KMS-11 (cell line): ENCODE measurements around the gene TMEM52.

Experiments used
- H2AFZ ChIP-seq: fragments of 200-600 bp; sonication (generic); 2 replicates; pipeline ENCODE4 v1.6.1; 2016; ENCODE audit warnings: antibody characterized with exemption, mixed run types, low read depth
- H3K27ac ChIP-seq: fragments of 200-600 bp; sonication (generic); 2 replicates; pipeline ENCODE4 v1.6.1; 2016; ENCODE audit warnings: mild to moderate bottlenecking, mixed run types
- H3K27me3 ChIP-seq: fragments of 200-600 bp; sonication (generic); 2 replicates; pipeline ENCODE4 v1.6.1; 2017; ENCODE audit warnings: mild to moderate bottlenecking, low read depth, mixed run types, moderate library complexity; ENCODE audit not compliant: insufficient read depth
- H3K36me3 ChIP-seq: fragments of 200-600 bp; sonication (generic); 2 replicates; pipeline ENCODE4 v1.6.1; 2017; ENCODE audit warnings: mild to moderate bottlenecking, mixed run types; ENCODE audit not compliant: insufficient read depth
- H3K4me1 ChIP-seq: fragments of 200-600 bp; sonication (generic); 2 replicates; pipeline ENCODE4 v1.6.1; 2016; ENCODE audit warnings: mild to moderate bottlenecking, low read depth, mixed run types; ENCODE audit not compliant: poor library complexity, severe bottlenecking
- H3K4me2 ChIP-seq: fragments of 200-600 bp; sonication (generic); 2 replicates; pipeline ENCODE4 v1.7.0; 2016; ENCODE audit warnings: mild to moderate bottlenecking, mixed run types
- H3K4me3 ChIP-seq: fragments of 200-600 bp; sonication (generic); IDR thresholded peaks from 2 replicates; pipeline ENCODE4 v1.6.1; 2017; ENCODE audit warnings: low read depth, low read length, mixed read lengths; ENCODE audit not compliant: insufficient read depth
- H3K79me2 ChIP-seq: fragments of 200-600 bp; sonication (generic); 2 replicates; pipeline ENCODE4 v1.6.1; 2016; ENCODE audit warnings: low read depth, mixed run types; ENCODE audit not compliant: insufficient read depth
- H3K9ac ChIP-seq: fragments of 200-600 bp; sonication (generic); 2 replicates; pipeline ENCODE4 v1.6.1; 2016; ENCODE audit warnings: mild to moderate bottlenecking, mixed run types
- H4K20me1 ChIP-seq: fragments of 200-600 bp; sonication (generic); 2 replicates; pipeline ENCODE4 v1.6.1; 2016; ENCODE audit warnings: mild to moderate bottlenecking, mixed run types; ENCODE audit not compliant: insufficient read depth
- CTCF ChIP-seq: fragments of 200-600 bp; sonication (generic); conservative IDR thresholded peaks from 2 replicates; pipeline ENCODE4 v1.6.1; 2017; ENCODE audit warnings: low read depth, mild to moderate bottlenecking, antibody characterized with exemption, low read length, moderate library complexity, mixed read lengths

Gene TMEM52

GRCh38 chr1:1947493-1947892 lies 28.4 kb upstream of the TMEM52 start:
- H3K27me3 ChIP-seq: peaks cover 86% of the 10 kb centered on the region
- H3K4me3 ChIP-seq: no peak overlapping the region
- H3K4me2 ChIP-seq: no peak overlapping the region
- no peaks in the 10 kb centered on the region for H3K79me2 ChIP-seq
- TF ChIP-seq CTCF: no peak
- H3K9ac ChIP-seq: no peak overlapping the region
- H3K27ac ChIP-seq: no peak overlapping the region
- H4K20me1 ChIP-seq: no peaks in the 10 kb centered on the region
- no peak overlapping the region for H2AFZ ChIP-seq
- H3K36me3 ChIP-seq: no peaks in the 10 kb centered on the region
- H3K4me1 ChIP-seq: no peaks in the 10 kb centered on the region

DNA sequence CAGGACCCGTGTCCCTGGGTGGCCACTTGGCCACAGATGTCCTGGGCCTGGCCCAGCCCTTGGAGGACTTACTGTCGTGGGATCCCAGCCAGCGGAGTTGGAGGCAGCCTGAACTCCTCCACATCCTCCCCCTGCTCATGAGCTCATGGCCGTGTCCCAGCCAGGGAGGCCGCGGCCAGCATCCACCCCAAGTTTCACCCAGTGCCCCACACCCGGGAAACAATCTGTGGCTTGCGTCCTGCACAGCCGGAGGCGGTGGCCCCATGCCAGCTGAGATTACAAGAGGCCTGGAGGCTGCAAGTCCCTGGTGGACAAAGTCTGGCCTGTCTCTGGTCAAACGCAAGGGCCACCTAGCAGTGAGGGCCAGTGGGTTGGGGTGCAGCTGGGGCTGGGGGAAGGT lies 27.5 kb upstream of the TMEM52 start:
- Histone ChIP-seq H2AFZ (no peak overlapping the region), H3K79me2 (no peaks in the 10 kb centered on the region), H3K4me1 (no peaks in the 10 kb centered on the region), H3K4me3 (no peak overlapping the region), H3K27ac (no peak overlapping the region), H3K27me3 (peaks cover 86% of the 10 kb centered on the region), H3K36me3 (no peaks in the 10 kb centered on the region), H3K4me2 (no peak overlapping the region), H3K9ac (no peak overlapping the region), H4K20me1 (no peaks in the 10 kb centered on the region)
- TF ChIP-seq CTCF: no peak

DNA sequence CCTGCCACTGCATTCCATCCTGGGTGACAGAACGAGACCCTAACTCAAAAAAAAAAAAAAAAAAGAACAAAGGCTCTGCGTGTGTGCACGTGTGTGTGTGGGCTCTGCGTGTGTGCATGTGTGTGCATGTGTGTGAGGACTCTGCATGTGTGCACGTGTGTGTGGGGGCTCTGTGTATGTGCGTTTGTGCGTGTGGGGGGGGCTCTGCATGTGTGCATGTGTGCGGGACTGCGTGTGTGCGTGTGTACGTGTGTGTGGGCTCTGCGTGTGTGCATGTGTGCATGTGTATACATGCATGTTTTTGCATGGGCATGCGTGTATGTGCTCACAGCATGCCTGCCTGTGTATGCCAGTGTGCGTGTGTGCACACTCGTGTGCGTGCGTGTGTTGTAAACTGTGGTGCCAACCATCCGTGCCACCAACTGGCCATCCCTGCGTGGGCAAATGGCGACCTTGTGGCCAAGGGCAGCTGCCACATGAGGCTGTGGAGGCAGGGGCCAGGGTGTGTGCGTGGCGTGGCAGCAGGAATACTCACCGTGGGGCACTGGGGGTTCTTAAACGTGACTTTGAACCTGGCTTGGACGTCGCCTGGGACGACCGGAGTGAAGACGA lies 26.8 kb upstream of the TMEM52 start:
- Histone ChIP-seq H3K4me1 (no peaks in the 10 kb centered on the region), H3K27ac (no peak overlapping the region), H3K79me2 (no peaks in the 10 kb centered on the region), H3K9ac (no peak overlapping the region), H2AFZ (no peak overlapping the region), H3K4me2 (no peak overlapping the region), H4K20me1 (no peaks in the 10 kb centered on the region), H3K4me3 (no peak overlapping the region), H3K36me3 (no peaks in the 10 kb centered on the region), H3K27me3 (peaks cover 86% of the 10 kb centered on the region)
- no peak for TF ChIP-seq CTCF

- no peaks in the 10 kb centered on the region for H3K4me1 ChIP-seq
- H3K36me3 ChIP-seq: no peaks in the 10 kb centered on the region
- H4K20me1 ChIP-seq: no peaks in the 10 kb centered on the region
- H3K27ac ChIP-seq: no peak overlapping the region
- H3K4me3 ChIP-seq: no peak overlapping the region
- H3K4me2 ChIP-seq: no peak overlapping the region; the same call in 1 of the 2 replicates
- no peak overlapping the region for H3K9ac ChIP-seq
- no peaks in the 10 kb centered on the region for H3K79me2 ChIP-seq
- peak overlapping the region; percentile 5; the same call in 1 of the 2 replicates for H2AFZ ChIP-seq
- peaks cover 86% of the 10 kb centered on the region for H3K27me3 ChIP-seq
- peak; percentile 87 for TF ChIP-seq CTCF
Measured at GRCh38 chr1:1943834-1944570, 24.9 kb upstream of the TMEM52 start.
